Measurements from ENCODE around the gene OR2H2. TPM values are rescaled to one million over a fixed set of nuclear protein-coding genes. Genes with fewer than 3 reads are reported as not detected.

The OR2H2 gene
- total and polyA plus RNA-seq, 10 donors = not detected

DNA sequence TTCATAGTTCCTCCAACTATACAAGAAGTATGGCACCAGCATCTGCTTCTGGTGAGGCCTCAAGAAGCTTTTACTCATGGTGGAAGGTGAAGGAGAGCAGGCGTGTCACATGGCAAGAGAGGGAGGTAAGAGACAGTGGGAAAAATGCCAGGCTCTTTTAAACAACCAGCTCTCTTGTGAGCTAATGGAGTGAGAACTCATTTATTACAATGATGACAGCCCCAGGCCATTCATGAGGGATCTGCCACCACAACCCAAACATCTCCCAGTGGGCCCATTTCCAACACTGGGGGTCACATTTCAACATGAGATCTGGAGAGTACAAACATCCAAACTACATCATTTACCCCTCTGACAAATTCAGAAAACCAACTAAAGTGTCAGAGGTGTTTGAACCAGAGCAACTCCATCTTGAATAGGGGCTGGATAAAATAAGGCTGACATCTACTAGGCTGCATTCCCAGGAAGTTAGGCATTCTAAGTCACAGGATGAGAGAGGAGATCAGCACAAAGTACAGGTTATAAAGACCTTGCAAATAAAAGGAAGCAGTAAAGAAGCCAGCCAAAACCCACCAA, 23.2 kb upstream of the OR2H2 start:
- H3K27ac ChIP-seq = no peak overlapping the region
- no peaks in the 10 kb centered on the region for H3K4me1 ChIP-seq
- H3K9me3 ChIP-seq = no peaks in the 10 kb centered on the region
- TF ChIP-seq, protein P1, sequence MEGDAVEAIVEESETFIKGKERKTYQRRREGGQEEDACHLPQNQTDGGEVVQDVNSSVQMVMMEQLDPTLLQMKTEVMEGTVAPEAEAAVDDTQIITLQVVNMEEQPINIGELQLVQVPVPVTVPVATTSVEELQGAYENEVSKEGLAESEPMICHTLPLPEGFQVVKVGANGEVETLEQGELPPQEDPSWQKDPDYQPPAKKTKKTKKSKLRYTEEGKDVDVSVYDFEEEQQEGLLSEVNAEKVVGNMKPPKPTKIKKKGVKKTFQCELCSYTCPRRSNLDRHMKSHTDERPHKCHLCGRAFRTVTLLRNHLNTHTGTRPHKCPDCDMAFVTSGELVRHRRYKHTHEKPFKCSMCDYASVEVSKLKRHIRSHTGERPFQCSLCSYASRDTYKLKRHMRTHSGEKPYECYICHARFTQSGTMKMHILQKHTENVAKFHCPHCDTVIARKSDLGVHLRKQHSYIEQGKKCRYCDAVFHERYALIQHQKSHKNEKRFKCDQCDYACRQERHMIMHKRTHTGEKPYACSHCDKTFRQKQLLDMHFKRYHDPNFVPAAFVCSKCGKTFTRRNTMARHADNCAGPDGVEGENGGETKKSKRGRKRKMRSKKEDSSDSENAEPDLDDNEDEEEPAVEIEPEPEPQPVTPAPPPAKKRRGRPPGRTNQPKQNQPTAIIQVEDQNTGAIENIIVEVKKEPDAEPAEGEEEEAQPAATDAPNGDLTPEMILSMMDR (IDR thresholded peaks at IDR 0.05 in 8 of 11, conservative IDR thresholded peaks at IDR 0.05 in 3 of 11) = no peak
- no peak for TF ChIP-seq POLR2AphosphoS5 (IDR thresholded peaks at IDR 0.05)
- TF ChIP-seq POLR2A (IDR thresholded peaks at IDR 0.05) = no peak
- 71 to 95% (median 89%) methylated on average over 1 of the region's 1 CpG for WGBS, 5 donors
- intact Hi-C loops (cut with DNase I; ENCODE audit: low total_unique reads) = no loop called here
- DNase-seq = no peak
- H3K27me3 ChIP-seq (replicated peaks in 1 of 7) = peaks cover 0 to 11% (median 0%) of the 10 kb centered on the region in 7 donors
- H3K36me3 ChIP-seq = no peaks in the 10 kb centered on the region
- no peak overlapping the region for H3K4me3 ChIP-seq

DNA sequence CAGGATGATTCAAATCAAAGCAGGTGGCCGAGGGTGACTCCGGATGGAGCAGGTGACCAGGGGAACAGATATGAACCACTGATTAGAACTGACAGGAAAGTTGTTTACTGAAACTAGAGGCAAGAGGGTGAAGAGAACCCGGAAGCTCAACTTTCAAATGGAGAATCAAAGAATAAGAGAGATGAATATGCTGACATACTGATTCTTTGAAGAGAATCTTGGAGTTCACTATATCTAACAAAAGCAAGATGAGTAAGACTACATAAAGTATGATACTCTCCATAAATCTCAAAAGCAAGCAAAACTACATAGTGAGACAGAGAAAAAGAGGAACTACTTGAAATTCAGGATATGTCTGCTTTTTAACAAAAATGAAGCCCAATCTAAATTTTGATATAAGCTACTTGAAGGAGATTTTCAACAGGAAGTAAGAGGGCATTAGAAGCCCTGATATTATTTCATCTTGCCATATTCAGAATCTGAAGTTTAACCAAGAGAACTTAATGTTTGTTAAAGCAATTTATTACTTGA, 21.4 kb upstream of the OR2H2 start:
- no peak overlapping the region for H3K27ac ChIP-seq
- WGBS, 5 donors = 26 to 47% (median 29%) methylated on average over 3 of the region's 3 CpGs
- H3K27me3 ChIP-seq (replicated peaks in 1 of 7) = peaks cover 0 to 11% (median 0%) of the 10 kb centered on the region in 7 donors
- no peaks in the 10 kb centered on the region for H3K9me3 ChIP-seq
- intact Hi-C loops (cut with DNase I; ENCODE audit: low total_unique reads) = no loop called here
- no peak overlapping the region for H3K4me3 ChIP-seq
- TF ChIP-seq, protein P1 (IDR thresholded peaks at IDR 0.05 in 8 of 11, conservative IDR thresholded peaks at IDR 0.05 in 3 of 11) = no peak
- TF ChIP-seq POLR2AphosphoS5 (IDR thresholded peaks at IDR 0.05) (no peak), POLR2A (IDR thresholded peaks at IDR 0.05) (no peak)
- no peaks in the 10 kb centered on the region for H3K36me3 ChIP-seq
- DNase-seq = no peak
- no peaks in the 10 kb centered on the region for H3K4me1 ChIP-seq

DNA sequence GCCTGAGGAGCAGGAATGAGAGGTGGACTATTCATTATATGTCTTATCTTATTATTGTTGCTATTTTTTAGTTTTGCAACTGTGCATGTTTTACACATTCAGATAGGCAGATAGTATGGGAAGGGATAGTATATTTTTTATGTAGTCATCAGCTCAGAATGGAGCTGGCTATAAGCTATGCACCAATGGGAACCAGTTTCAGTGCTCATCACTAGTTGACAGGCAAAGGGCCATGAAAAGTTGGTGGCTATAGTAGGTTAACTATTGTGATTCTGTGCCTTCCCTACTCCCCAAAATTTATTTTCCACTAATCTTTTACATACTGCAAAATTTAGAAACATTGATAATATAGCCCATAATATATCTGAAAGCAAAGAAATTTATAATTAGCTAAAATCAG, 20.0 kb upstream of the OR2H2 start:
- intact Hi-C loops (cut with DNase I; ENCODE audit: low total_unique reads) = no loop called here
- Histone ChIP-seq H3K4me1 (no peaks in the 10 kb centered on the region), H3K27ac (no peak overlapping the region), H3K36me3 (no peaks in the 10 kb centered on the region), H3K9me3 (no peaks in the 10 kb centered on the region), H3K27me3 (replicated peaks in 1 of 7) (peaks cover 0 to 11% (median 0%) of the 10 kb centered on the region in 7 donors), H3K4me3 (no peak overlapping the region)
- no peak for DNase-seq
- TF ChIP-seq, protein P1 (IDR thresholded peaks at IDR 0.05 in 8 of 11, conservative IDR thresholded peaks at IDR 0.05 in 3 of 11) = no peak
- no peak for TF ChIP-seq POLR2AphosphoS5 (IDR thresholded peaks at IDR 0.05)
- no peak for TF ChIP-seq POLR2A (IDR thresholded peaks at IDR 0.05)

DNA sequence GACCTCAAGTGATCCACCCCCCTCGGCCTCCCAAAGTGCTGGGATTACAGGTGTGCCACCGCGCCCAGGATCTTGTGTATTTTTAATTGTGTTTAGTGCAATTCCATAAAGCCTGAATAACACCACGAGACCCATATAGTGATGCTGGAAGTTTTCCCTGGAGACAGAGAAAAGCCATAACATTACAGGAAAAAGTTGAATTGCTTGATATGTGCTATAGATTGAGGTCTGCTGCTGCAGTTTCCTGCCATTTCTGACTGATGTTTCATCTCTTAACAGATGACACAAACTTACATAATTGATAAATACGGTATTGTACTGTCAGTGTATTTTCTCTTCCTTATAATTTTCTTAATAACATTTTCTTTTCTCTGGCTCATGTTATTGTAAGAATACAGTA, 18.1 kb upstream of the OR2H2 start:
- WGBS, 5 donors = 76 to 91% (median 87%) methylated on average over 5 of the region's 5 CpGs

More for the DNA sequence above, 18.1 kb upstream of the OR2H2 start:
- intact Hi-C loops (cut with DNase I; ENCODE audit: low total_unique reads) = no loop called here
- no peak overlapping the region for H3K27ac ChIP-seq
- TF ChIP-seq, protein P1 (IDR thresholded peaks at IDR 0.05 in 8 of 11, conservative IDR thresholded peaks at IDR 0.05 in 3 of 11) = no peak
- TF ChIP-seq POLR2AphosphoS5 (IDR thresholded peaks at IDR 0.05) (no peak), POLR2A (IDR thresholded peaks at IDR 0.05) (no peak)
- no peaks in the 10 kb centered on the region for H3K9me3 ChIP-seq
- H3K27me3 ChIP-seq (replicated peaks in 1 of 7) = peaks cover 0 to 17% (median 0%) of the 10 kb centered on the region in 7 donors
- H3K4me1 ChIP-seq = no peaks in the 10 kb centered on the region
- DNase-seq = no peak
- H3K36me3 ChIP-seq = no peaks in the 10 kb centered on the region
- H3K4me3 ChIP-seq = no peak overlapping the region

Measured in spleen (tissue), 11 donors.